PC-9 (cell line): Measurements from ENCODE around the gene GATD1. TPM values are rescaled to one million over a fixed set of nuclear protein-coding genes. Genes with fewer than 3 reads are reported as not detected.
A peak's percentile ranks its signal among the peaks of the same experiment; 100 is the strongest.

ENCODE experiments used
- BruUV-seq: library from RNA; stranded (reverse); fragments of 400-500 nt; replicated peaks from 2 replicates; lab custom pipeline; 2021; lab: Mats Ljungman, UMichigan
- CTCF ChIA-PET: fragments of 300-600 bp; sonication (Branson Sonifier 250); formaldehyde crosslinking; loops from one replicate; lab custom pipeline; 2022; ENCODE audit warnings: antibody characterized with exemption; lab: Charles Lee
- POLR2A ChIA-PET: fragments of 300-600 bp; sonication (Branson Sonifier 250); formaldehyde crosslinking; loops from one replicate; lab custom pipeline; 2022; ENCODE audit warnings: antibody characterized with exemption; ENCODE audit not compliant: unreplicated experiment; lab: Charles Lee
- DNase-seq, 2 experiments: peaks; one replicate each; pipeline versions ENCODE4 v3.0.0 to v3.0.0-alpha.2; 2015 to 2022; ENCODE audit warnings: mixed read lengths in 1 of 2
- H2AFZ ChIP-seq: fragments of 200-600 bp; sonication (generic); 2 replicates; pipeline ENCODE4 v1.8.1; 2017; ENCODE audit warnings: antibody characterized with exemption
- H3F3A ChIP-seq: fragments of 200-600 bp; sonication (generic); 2 replicates; pipeline ENCODE4 v1.8.1; 2017; ENCODE audit warnings: antibody characterized with exemption, mild to moderate bottlenecking, low read depth; ENCODE audit not compliant: insufficient read depth
- H3K27ac ChIP-seq: fragments of 200-600 bp; sonication (generic); 2 replicates; pipeline ENCODE4 v1.6.1; 2016; ENCODE audit warnings: mixed run types
- H3K27me3 ChIP-seq: fragments of 200-600 bp; sonication (generic); 2 replicates; pipeline ENCODE4 v1.6.1; 2016; ENCODE audit warnings: low read depth, mixed run types; ENCODE audit not compliant: insufficient read depth
- H3K36me3 ChIP-seq: fragments of 200-600 bp; sonication (generic); 2 replicates; pipeline ENCODE4 v1.6.1; 2016; ENCODE audit warnings: low read depth, mixed run types
- H3K4me1 ChIP-seq: fragments of 200-600 bp; sonication (generic); replicated peaks from 2 replicates; pipeline ENCODE4 v1.6.1; 2016; ENCODE audit warnings: mixed run types; ENCODE audit not compliant: insufficient read depth
- H3K4me2 ChIP-seq: fragments of 200-600 bp; sonication (generic); 2 replicates; pipeline ENCODE4 v1.6.1; 2017; ENCODE audit warnings: mixed run types
- H3K4me3 ChIP-seq: fragments of 200-600 bp; sonication (generic); 2 replicates; pipeline ENCODE4 v1.6.1; 2016; ENCODE audit warnings: mixed run types
- H3K79me2 ChIP-seq: fragments of 200-600 bp; sonication (generic); 2 replicates; pipeline ENCODE4 v1.6.1; 2017; ENCODE audit warnings: low read depth, mixed run types
- H3K9me2 ChIP-seq: fragments of 200-600 bp; sonication (generic); 2 replicates; pipeline ENCODE4 v1.8.1; 2017; ENCODE audit warnings: mild to moderate bottlenecking; ENCODE audit not compliant: insufficient read depth
- H3K9me3 ChIP-seq: fragments of 200-600 bp; sonication (generic); 2 replicates; pipeline ENCODE4 v1.8.1; 2016; ENCODE audit warnings: low read depth; ENCODE audit not compliant: insufficient read depth
- H4K20me1 ChIP-seq: fragments of 200-600 bp; sonication (generic); 2 replicates; pipeline ENCODE4 v1.8.1; 2017; ENCODE audit not compliant: insufficient read depth
- CTCF ChIP-seq: fragments of 200-600 bp; sonication (generic); conservative IDR thresholded peaks from 2 replicates; pipeline ENCODE4 v1.6.1; 2017; ENCODE audit warnings: mixed run types, antibody characterized with exemption, mild to moderate bottlenecking, moderate library complexity
- EZH2 ChIP-seq: fragments of 200-600 bp; sonication (generic); IDR thresholded peaks from 2 replicates; pipeline ENCODE4 v1.8.0; 2017; ENCODE audit warnings: antibody characterized with exemption, low read depth
- intact Hi-C: fragments of 100-400 bp; cut with micrococcal nuclease; formaldehyde crosslinking; loops from one replicate; pipeline ENCODE4 v1.10.0; 2022; ENCODE audit not compliant: unreplicated experiment
- total RNA-seq: library from RNA; stranded (reverse); gene quantifications from 2 replicates; pipeline ENCODE4 v1.2.3, GENCODE V29; 2021

Gene GATD1
- total RNA-seq, 1 experiment from 2014 or later = 52.7 TPM

- H3K27me3 ChIP-seq = no peaks in the 10 kb centered on the region
- ChIA-PET POLR2A (interaction anchor here (0.8 to 1.2 kb wide), 2 partner anchors 18 to 24 kb away, joined by 7 read pairs; partner anchors contain the start of genes GATD1 and PNPLA2), CTCF (no interaction called here)
- H3K4me2 ChIP-seq = peak overlapping the region; percentile 75
- peaks cover 7% of the 10 kb centered on the region; the same call in 1 of the 2 replicates for H3F3A ChIP-seq
- peaks cover 8% of the 10 kb centered on the region for H3K4me1 ChIP-seq
- no peaks in the 10 kb centered on the region for H3K79me2 ChIP-seq
- peak in 1 of 2 experiments; percentile 35 for DNase-seq
- intact Hi-C loops = loop anchor here (5.0 kb wide), 1 partner anchor 48 kb away; the partner anchor contains the start of gene TALDO1
- no peaks in the 10 kb centered on the region for H3K9me3 ChIP-seq
- TF ChIP-seq EZH2 (no peak), CTCF (no peak)
- H3K36me3 ChIP-seq = no peaks in the 10 kb centered on the region
- no TSS peak for BruUV-seq
- no peaks in the 10 kb centered on the region for H4K20me1 ChIP-seq
- H2AFZ ChIP-seq = no peak overlapping the region
- H3K27ac ChIP-seq = no peak overlapping the region
- no peaks in the 10 kb centered on the region for H3K9me2 ChIP-seq
- H3K4me3 ChIP-seq = peak overlapping the region; percentile 80; the same call in 1 of the 2 replicates
Observed at GRCh38 chr11:794766-795633, 17.7 kb upstream of the GATD1 start.

GRCh38 chr11:794013-794765 lies 16.9 kb upstream of the GATD1 start:
- intact Hi-C loops = no loop called here
- ChIA-PET POLR2A (interaction anchor here (0.9 kb wide), 1 partner anchor 10 kb away, joined by 3 read pairs; no protein-coding TSS in a partner anchor), CTCF (no interaction called here)
- Histone ChIP-seq H3K79me2 (no peaks in the 10 kb centered on the region), H3K27ac (no peak overlapping the region), H3K9me2 (no peaks in the 10 kb centered on the region), H3K4me3 (no peak overlapping the region), H3K4me1 (peaks cover 8% of the 10 kb centered on the region), H4K20me1 (no peaks in the 10 kb centered on the region), H3K9me3 (no peaks in the 10 kb centered on the region), H3K27me3 (no peaks in the 10 kb centered on the region), H3F3A (peaks cover 7% of the 10 kb centered on the region; the same call in 1 of the 2 replicates), H3K36me3 (no peaks in the 10 kb centered on the region), H2AFZ (no peak overlapping the region), H3K4me2 (no peak overlapping the region)
- no TSS peak for BruUV-seq
- TF ChIP-seq EZH2 (no peak), CTCF (no peak)
- DNase-seq = no peak

GRCh38 chr11:793556-793955 lies 16.3 kb upstream of the GATD1 start:
- Histone ChIP-seq H3K27me3 (no peaks in the 10 kb centered on the region), H3F3A (peaks cover 7% of the 10 kb centered on the region; the same call in 1 of the 2 replicates), H2AFZ (no peak overlapping the region), H3K27ac (no peak overlapping the region), H4K20me1 (no peaks in the 10 kb centered on the region), H3K4me2 (no peak overlapping the region), H3K36me3 (no peaks in the 10 kb centered on the region), H3K4me3 (no peak overlapping the region), H3K4me1 (peaks cover 8% of the 10 kb centered on the region), H3K79me2 (no peaks in the 10 kb centered on the region), H3K9me2 (no peaks in the 10 kb centered on the region), H3K9me3 (no peaks in the 10 kb centered on the region)
- intact Hi-C loops = no loop called here
- CTCF ChIA-PET = no interaction called here
- TF ChIP-seq EZH2 (no peak), CTCF (no peak)
- POLR2A ChIA-PET = interaction anchor here (0.9 kb wide), 1 partner anchor 10 kb away, joined by 3 read pairs; no protein-coding TSS in a partner anchor
- no TSS peak for BruUV-seq
- no peak for DNase-seq
